ENCODE measurements around the gene HOXD1.

- TF ChIP-seq TAF1 (IDR thresholded peaks at IDR 0.05; ENCODE audit: borderline replicate concordance, insufficient read depth, low read length): no peak
- TF ChIP-seq POLR2AphosphoS5 (IDR thresholded peaks at IDR 0.05; ENCODE audit: low read depth, low read length): no peak
These were observed 25.4 kb upstream of the HOXD1 start for GRCh38 chr2:176162911-176163671.

Measured in PFSK-1 (cell line).